CD4-positive, alpha-beta T cell treated with Interleukin-6 for 4 hours (primary cell): ENCODE results near the gene RPL35A.
"Not testable (repeated sequence)": the region's sequence is repeated elsewhere in the genome, so short reads cannot be mapped to it uniquely, and the experiment has no call there.

ENCODE experiments used
- DNase-seq: peaks from one replicate; pipeline ENCODE4 v3.0.0-alpha.2; 2020; ENCODE audit warnings: mixed read lengths

The RPL35A gene

DNA sequence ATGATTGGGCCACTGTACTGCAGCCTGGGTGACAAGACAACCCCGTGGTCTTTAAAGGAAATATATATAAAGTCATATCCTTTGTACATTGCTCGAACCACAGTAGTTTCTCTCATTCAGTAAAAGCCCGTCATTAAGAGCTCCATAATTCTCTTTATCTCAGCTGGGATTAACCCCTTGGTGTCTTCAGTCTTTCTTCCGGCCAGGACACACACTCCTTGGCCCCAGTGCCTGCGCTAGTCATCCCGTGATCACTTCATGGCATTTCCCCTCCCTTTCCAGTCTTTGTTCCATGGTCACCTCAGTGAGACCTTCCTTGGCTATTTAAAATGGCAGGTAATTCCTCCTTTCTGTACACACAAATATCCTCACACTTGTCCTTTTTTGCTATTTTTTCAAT lies 3.3 kb downstream of the RPL35A start:
- DNase-seq = no peak

DNA sequence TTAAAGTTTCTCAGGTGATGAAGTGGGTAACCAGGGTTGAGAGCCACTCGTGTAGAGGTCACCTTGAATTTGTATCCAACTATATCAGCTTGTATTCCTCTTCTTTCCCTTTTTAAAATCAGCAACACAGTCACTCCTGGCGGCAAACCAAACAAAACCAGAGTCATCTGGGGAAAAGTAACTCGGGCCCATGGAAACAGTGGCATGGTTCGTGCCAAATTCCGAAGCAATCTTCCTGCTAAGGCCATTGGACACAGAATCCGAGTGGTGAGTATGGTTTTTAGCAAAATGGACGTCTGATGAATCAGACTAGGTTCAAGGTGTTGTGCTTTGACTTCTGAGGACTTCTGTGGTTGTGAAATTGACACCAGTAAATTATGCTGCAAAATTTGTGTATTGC lies 3.9 kb downstream of the RPL35A start:
- no peak for DNase-seq

DNA sequence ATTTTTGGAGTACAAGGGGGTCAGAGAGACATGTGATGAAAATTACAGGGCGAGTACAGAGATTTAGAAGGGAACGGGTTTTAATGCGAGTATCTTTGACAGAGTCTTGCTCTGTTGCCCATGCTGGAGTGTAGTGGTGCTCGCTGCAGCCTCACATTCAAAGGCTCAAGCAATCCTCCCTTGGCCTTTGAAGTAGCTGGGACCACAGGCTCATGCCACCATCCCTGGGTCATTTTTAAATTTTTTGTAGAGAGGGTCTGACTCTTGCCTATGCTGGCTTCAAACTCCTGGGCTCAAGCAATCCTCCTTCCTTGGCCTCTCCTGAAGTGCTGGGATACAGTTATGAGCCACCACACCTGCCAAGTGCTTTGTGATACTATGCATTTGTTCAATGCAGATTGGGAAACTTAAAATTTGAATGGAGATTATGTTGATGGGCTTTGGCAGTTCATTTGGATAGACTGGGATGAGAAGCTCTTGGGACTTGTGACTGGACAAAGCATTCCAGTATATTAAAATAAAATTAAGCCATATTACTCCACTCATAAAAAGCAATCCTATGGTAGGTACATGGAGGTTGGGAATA lies 6.0 kb downstream of the RPL35A start:
- DNase-seq = no peak

DNA sequence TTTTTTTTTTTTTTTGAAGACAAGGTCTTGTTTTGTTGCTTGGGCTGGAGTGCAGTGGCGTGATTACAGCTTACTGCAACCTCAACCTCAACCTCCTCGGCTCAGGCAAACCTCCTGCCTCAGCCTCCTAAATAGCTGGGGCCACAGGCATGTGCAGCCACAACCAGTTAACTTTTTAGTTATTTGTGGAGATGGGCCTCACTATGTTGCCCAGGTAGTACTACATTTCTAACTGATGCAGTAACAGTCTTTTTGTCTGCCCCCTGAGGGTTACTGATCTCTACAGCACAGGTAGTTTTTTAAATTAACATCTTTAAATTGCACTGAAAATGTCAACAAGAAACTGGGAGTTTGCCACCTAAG lies 6.6 kb downstream of the RPL35A start:
- no peak for DNase-seq

DNA sequence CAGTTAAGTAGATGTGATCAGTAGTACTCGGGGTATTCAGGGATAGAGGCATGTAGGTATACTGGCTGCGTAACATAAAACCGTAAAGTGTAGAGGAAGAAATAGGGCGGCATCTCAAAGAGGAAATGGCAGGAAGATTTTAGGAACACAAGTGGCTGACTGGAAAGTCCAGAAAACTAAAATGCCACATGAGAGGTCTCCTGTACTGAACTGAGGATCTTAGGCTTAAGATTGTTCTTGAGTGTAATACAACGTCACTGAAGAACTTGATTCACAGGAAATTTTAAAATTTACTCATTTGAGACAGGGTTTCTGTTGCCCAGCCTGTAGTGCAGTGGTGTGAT lies 7.8 kb downstream of the RPL35A start:
- DNase-seq = no peak

DNA sequence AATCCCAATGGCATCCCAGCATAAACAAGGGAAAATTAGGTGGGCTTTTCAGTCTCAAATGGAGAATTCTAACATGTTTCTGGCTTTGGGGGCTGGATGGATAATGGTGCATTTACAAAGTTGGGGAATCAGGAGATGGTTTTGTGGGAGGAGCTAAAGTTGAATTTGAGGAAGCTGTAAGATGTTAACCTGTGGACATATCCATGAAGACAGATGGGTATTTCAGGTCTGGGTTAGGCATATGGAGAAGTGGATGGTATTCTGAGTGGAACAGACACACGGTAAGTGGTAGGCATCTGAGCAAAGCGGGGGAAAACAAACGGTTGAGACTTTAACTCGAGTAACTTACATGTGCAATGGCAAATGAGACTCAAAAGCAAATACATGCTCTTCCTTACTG lies 8.4 kb downstream of the RPL35A start:
- no peak for DNase-seq

DNA sequence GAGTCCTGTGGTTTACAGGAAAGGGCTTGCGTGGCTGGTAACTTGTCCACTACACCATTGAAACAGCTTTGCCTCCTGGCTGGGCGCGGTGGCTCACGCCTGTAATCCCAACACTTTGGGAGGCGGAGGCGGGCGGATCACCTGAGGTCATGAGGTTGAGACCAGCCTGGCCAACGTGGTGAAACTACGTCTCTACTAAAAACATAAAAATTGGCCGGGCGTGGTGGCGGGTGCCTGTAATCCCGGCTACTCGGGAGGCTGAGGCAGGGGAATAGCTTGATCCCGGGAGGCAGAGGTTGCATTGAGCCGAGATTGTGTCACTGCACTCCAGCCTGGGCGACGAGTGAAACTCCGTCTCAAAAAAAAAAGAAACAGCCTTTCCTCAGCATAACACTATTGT lies 8.9 kb downstream of the RPL35A start:
- DNase-seq = not testable (repeated sequence)

DNA sequence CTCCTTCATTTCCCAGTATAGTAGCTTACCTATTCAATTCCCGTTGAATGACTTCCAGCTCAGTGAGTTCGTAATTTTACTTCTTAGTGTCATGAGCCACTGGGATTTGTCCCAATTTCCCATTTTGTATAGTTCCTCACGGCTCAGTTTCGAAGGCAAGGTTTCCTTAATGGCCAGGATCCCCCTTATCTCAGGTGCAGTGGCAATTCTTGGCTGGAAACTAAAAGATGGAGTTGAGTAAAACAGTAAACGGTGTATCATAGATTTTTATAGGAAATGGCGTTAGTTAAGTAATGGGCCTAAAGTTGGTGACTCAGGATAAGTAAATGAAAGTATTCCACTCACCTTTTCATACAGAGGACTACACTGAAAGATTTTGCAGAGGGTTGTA lies 9.5 kb downstream of the RPL35A start:
- DNase-seq = no peak

DNA sequence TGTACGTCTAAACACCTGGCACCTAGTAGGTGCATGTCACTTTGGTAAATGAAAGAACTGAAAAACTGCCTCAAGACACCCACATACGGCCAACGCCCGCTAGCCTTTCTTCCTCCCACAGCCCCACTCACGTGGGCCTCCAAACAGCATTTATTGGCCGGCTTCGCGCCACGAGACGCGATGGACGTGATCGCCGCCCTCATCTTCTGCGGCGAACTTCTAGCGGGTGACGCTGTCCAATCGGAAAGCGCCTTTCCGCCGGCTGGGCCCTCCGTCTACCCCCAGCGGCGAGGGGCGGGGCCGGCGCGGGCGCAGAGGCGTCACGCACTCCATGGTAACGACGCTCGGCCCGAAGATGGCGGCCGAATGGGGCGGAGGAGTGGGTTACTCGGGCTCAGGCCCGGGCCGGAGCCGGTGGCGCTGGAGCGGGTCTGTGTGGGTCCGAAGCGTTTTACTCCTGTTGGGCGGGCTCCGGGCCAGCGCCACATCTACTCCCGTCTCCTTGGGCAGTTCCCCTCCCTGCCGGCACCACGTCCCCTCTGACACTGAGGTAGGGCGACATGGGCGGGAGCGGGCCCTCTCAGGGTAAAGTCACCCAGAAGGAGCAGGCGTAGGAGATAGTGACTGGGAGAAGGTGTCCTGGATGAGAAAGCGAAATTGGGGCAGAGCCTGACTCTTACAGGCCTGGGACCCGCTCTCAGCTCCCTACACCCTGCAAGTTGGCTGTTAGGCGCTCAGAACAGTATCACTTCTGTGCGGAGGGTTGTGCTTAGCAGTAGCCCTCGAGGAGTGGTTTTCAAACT lies 10.1 kb downstream of the RPL35A start, which contains the start of gene LMLN:
Gene LMLN (plus strand): TSS at position 327 of the 803 bp plus-strand sequence. CDS start 29 bp downstream, at position 356.
- DNase-seq = peak; percentile 95

DNA sequence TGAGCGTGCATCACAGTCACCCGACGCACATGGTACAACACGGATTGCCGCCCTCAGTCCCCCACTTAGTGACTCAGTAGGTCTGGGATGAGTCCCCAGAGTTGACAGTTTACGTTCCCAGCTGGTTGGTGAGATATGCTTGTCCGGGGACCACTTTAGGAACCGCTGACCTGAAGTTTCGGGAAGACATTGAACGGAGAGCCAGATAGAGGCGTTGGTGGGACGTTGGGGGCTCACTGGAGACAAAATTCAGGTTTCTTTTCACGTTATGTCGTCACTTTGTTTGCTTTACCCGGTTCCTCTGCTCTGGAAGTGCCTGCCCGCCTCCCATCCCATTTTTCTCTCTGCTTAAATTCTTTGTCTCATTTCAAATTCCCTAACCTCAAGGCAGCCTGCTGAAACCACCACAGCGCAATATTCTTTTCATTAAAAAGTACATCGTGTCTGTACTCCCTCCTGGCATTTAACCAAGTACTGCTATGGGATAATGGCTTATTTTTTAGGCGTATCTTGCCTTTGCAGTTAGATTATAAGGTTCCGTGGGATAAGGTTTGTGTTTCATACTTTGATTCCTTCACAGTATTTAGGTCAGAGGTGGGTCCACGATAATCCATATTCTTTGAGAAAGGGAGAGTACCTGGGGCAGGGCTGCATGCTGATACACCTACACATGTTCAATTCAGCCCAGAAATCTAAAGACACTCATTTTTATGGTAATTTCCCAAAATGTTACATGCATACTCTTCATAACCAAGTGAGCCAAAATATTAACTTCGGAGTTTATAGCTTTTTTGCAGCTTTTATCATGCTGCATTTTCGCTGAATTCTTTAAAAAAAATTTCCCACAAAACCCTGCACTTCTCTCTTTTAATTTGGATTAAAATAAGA lies 10.9 kb downstream of the RPL35A start:
- no peak for DNase-seq

DNA sequence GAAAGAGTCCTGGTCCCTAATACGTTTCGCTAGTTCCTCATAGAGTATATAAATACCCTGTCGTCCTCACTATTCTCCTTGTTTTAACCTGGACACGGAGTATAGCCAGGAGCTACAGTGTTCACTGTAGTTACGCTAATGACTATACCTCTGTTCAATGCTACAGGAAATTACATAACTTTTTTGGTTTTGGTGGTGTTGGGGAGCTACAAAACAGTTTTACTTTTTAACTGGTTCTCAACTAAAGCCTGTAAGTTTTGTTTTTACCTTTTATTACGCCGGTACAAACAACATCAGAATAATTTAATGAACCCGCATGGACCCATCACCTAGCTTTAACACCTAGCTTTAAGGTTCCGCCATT lies 11.6 kb downstream of the RPL35A start:
- no peak for DNase-seq

DNA sequence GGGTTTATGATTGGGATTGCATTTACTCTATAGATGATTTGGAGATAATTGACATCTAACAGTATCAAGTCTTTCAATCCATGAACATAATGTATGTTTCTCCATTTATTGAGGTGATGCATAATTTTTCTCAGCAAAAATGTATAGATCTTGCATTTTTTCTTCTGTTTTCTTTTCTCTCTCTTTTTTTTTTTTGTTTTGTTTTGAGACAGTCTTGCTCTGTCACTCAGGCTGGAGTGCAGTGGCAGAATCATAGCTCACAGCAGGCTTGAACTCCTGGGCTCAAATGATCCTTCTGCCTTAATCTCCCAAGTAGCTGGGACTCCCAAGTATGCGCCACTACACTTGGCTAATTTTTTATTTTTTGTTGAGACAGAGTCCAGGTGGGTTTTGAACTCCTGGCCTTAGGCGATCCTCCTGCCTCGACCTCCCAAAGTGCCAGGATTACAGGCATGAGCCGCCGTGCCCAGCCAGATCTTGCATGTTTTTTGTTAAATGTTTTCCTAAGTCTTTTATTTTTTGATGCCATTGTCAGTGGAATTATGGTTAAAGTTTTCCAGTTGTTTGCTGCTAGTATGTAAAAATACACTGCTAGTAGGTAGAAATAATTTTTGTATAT lies 13.1 kb downstream of the RPL35A start:
- no peak for DNase-seq

DNA sequence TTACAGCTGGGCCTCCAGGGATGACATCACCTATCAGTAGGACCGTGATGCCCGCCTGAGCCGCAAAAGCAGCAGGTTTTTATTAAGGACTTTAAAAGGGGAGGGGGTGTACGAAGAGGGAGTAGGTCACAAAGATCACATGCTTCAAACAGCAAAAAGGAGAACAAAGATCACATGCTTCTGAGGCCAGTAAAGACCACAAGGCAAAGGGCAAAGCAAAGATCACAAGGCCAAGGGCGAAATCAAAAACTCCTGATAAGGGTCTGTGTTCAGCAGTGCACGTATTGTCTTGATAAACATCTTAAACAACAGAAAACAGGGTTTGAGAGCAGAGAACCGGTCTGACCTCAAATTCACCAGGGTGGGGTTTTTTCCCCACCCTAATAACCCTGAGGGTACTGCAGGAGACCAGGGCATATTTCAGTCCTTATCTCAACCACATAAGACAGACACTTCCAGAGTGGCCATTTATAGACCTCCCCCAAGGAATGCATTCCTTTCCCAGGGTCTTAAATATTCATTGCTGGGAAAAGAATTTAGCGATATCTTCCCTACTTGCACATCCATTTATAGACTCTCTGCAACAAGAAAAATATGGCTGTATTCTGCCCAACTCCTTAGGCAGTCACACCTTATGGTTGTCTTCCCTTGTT lies 17.5 kb downstream of the RPL35A start:
- DNase-seq = not testable (repeated sequence)

DNA sequence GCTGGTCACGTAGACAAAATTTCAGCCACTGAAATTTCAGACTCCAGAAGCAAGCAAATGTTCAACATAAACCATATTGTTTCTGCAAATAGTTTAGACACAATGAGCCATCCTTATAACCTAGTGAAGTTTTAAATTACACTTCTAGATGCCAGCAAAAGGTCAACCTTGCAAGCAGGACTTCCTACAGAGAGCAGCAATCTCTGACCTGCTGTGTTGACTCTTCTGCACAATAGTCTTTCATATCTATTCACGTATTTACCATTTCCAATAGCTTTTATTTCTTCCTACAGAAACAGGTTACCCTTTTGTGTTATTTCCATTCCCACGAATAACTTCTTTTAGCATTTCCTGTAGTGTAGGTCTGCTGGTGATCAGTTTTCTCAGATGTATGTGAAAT lies 20.6 kb downstream of the RPL35A start:
- no peak for DNase-seq

DNA sequence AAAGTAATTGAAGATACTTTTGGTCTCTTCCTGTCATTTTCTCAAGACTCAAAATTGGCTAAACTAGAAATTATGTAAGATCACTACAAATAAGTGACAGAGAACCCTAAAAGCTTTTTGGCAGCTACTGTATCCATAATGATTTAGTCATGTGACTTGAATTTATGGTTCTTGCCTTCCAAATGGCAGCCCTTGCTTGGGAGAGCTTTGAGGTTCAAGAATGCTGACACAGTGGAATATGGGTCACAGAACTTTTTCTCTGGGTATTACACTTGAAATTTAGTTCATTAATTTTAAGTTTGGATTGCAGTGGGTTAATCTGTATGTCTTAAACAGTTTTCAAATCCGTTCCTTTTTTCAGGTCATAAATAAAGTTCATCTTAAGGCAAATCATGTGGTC lies 24.0 kb downstream of the RPL35A start:
- no peak for DNase-seq

DNA sequence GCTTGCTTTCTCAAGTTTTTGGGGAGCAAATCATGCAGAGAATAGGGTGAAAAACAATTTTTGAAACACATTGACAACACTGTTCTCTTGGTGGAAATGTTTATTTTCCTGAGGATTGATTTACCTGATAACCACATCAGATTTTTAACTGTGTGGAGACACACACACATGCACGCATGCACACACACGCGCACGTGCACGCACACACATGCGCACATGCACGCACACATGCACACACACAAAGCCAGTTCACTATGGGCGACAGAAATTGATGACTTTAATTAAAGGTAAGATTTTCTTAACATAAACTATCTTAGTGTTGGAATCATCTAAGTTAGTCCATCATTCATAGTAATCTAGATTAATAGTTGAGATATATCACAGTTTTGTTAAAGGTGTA lies 25.3 kb downstream of the RPL35A start:
- no peak for DNase-seq

DNA sequence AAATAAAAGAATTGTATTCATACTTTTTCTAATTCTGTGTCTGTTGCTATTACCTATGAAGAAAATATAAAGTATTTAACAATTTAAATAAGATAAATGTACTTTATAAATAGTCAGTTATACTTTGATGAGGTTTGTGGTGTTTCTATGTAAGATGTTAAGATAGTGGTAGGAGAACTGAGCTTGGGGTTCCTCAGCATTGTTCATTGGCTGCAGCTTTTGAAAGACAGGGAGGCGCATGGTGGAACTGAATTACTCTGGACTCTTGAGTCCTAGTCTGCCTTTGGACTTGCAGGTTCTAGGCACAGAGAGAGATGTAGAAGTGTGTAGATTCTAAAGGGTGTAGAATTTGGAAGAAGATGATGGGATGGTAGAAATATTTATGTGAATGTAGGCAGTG lies 33.1 kb downstream of the RPL35A start:
- no peak for DNase-seq

DNA sequence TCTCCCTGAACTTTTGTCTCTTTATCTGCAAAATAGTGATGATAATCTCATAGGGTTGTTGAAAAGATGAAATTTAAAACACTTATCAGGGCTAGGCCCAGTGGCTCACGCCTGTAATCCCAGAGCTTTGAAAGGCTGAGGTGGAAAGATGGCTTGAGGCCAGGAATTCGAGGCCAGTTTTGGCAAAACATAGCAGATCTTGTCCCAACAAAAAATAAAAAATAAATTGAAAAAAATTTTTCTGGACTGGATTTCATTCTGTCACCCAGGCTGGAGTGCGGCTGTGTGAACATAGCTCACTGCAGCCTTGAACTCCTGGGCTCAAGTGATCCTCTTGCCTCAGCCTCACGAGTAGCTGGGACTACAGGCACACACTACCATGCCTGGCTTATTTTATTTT lies 39.7 kb downstream of the RPL35A start:
- DNase-seq = no peak

DNA sequence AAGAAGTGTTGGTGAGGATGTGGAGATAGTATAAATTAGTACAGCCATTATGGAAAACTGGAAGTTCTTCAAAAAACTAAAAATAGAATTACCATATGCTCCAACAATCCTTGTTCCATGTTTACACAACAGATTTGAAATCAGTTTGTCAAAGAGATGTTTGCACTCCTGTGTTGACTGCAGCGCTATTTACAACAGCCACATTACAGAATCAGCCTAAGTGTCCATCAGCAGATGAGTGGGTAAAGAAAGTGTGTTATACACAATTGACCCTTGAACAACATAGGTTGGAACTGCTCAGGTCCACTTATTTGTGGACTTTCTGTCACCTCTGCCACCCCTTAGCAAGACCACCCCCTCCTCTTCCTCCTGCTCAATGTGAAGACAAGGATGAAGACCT lies 44.7 kb downstream of the RPL35A start:
- DNase-seq = no peak

DNA sequence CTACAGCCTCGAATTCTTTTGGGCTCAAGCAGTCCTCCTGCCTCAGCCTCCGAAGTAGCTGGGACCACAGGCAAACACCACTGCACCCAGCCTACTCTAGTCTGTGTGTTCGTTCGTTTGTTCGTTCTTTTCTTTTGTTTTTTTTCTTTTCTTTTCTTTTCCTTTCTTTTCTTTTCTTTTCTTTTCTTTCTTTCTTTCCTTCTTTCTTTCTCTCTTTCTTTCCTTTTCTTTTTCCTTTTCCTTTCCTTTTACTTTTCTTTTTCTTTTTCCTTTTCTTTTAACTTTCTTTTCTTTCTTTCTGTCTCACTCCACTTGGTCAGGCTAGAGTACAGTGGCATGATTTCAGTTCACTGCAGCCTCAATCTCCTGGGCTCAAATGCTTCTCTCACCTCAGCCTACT lies 46.9 kb downstream of the RPL35A start:
- DNase-seq = no peak

DNA sequence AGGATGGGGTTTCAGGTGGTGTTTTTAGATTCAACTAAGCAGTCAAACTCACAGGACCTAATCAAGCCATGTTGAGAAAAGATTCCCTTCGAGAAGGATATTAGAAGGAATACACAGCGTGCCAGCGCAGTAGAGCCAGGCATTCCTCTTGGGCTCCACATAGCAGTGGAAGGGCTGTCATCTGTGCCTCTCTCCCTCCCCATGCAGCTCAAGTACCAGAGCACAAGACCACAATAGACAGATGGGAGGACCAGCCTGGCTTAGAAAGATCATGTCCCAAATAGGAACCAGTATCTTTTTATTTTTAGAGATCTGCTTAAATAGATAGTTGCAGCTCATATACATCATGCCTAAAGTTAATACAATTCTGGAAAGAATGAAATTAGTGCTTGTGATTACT lies 47.9 kb downstream of the RPL35A start:
- DNase-seq = no peak
